ENCODE data around the gene LRRN1. TPM values are rescaled to one million over a fixed set of nuclear protein-coding genes. Genes with fewer than 3 reads are reported as not detected.
"Not testable (repeated sequence)": the region's sequence is repeated elsewhere in the genome, so short reads cannot be mapped to it uniquely, and the experiment has no call there.

Gene LRRN1
- total RNA-seq, 1 experiment from 2014 or later: not detected

- H3K27ac ChIP-seq; H3K4me3 ChIP-seq; DNase-seq (ENCODE audit: low read depth in 1 of 2, low spot score in 2 of 2); H3K27me3 ChIP-seq (replicated peaks); H3K36me3 ChIP-seq; H3K9me3 ChIP-seq (replicated peaks); H3K4me1 ChIP-seq (replicated peaks): not testable (repeated sequence)
Observed at GRCh38 chr3:3887311-3887710, 88.1 kb downstream of the LRRN1 start.

- Histone ChIP-seq H3K4me1 (replicated peaks) (no peaks in the 10 kb centered on the region), H3K4me3 (no peak overlapping the region), H3K27ac (no peak overlapping the region), H3K27me3 (replicated peaks) (no peaks in the 10 kb centered on the region), H3K36me3 (no peaks in the 10 kb centered on the region), H3K9me3 (replicated peaks) (no peaks in the 10 kb centered on the region)
- no peak for DNase-seq (ENCODE audit: low read depth in 1 of 2, low spot score in 2 of 2)
Observed at GRCh38 chr3:3893590-3893989, 94.4 kb downstream of the LRRN1 start.
